Stimulated activated CD8-positive, alpha-beta memory T cell treated with anti-CD3 and anti-CD28 coated beads, Interleukin-7, amount 100 ng/mL, for 24 hours (primary cell): ENCODE measurements around the gene PSMD13.
"Not testable (repeated sequence)": the region's sequence is repeated elsewhere in the genome, so short reads cannot be mapped to it uniquely, and the experiment has no call there.

Experiments used
- DNase-seq: peaks from one replicate; pipeline ENCODE4 v3.0.0-alpha.2; 2020; ENCODE audit warnings: low read depth

The PSMD13 gene

DNA sequence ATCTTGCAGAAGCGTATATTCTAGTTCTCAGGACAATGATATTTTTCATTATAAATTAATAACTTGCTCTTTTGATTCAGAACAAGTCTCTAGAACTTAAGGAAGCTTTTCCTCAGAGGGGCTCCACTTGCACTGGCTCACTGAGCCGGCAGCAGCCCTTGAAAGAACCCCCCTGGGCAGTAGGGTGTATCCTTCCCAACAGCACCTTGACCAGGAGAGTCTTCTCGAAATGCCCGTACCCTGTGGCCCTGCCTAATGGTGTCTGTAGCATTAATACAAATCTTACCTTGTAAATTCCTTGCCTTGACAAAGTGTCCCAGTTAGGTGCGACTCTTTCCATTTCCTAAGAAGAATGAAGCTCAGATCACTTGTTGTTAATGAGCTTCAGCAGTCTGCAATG is 13.5 kb downstream of the PSMD13 start:
- no peak for DNase-seq

DNA sequence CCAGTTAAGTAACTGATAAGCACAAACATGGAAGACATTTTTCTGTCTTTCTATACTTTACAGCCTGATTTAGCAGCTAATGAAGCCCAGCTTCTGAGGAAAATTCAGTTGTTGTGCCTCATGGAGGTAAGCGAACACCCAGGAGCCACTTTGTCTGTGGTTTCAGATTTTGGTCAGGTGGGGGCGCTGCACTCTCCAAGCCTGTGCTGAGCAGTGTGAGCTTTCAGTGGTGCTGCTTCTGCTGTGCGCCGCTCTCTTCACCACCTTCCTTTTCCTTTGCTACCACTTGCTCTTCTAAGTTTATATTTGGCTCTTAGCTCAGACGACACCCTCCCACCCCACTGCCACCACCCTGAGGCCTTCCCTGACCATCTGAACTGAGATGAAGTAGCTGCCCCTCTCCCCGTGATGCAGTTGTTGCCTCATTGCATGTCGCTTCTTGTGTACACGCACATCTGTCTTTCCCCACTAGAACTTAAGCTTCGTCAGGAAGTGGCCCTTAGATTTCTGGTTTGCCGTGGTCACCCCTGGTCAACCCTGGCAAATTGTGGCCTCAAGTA is 14.0 kb downstream of the PSMD13 start:
- DNase-seq = peak; percentile 59

DNA sequence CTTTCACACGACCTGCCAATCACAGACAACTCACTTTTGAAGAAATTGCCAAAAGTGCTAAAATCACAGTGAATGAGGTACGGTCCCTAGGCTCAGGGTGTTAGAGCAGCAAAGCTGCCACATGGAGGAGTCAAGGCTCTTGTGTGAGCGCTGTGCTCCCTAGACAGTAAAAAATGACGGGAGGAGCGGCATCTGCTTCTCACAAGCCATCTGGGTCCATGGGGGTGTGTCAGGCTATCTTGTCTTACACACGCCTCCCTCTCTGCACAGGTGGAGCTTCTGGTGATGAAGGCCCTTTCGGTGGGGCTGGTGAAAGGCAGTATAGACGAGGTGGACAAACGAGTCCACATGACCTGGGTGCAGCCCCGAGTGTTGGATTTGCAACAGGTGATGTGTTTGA is 14.8 kb downstream of the PSMD13 start:
- no peak for DNase-seq

DNA sequence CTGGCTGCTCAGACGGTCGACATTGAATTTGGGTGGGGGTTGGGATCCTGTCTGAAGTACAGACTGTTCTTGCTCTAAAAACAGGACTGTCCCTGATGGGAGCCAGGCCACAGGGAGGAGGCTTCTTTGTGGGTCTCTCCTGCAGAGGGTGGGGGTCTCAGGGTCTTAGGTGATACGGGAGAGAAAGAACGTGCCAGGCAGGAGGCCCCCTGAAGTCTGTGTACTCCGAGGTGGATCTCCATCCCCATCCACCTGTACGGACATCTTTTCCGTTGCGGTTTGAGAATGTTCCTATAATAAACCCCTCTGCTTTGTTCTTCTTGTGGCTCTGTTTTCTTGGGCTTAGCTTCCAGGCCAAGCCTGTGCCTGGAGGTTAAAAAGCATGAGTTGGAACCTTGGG is 15.9 kb downstream of the PSMD13 start:
- DNase-seq = no peak

DNA sequence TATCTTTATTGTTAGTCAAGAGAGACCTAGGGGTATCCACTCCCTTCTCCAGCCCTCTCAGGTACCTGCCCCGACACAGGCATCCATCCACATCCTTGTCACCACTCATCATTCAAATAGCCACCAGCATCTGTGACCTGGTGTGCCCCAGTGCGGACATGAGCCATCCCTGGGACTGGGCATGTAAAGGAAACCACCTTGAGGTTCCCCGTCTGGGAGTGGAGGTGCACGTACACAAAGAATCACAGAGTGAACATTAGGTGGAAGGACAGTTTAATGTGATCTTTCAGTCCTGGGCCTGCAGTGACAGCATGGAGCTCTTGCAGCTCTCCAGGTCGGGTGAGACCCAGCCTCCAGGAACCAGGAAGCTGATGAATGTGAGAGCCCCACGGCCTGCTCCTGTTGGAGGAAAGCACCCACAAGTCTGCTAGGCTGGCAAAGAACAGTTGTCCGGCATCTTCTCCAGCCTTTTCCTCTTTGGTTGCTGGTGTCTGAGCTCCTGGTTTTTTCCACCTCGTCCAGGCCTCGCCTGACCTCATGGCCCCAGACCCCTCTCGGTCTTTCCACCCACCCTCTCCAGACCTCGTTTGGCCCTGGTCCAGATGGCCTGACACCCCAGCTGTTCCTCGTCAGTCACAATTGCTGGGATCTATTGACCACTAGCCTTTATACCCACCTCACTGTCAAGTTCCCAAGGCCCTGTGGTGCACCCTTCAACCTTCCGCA is 16.5 kb downstream of the PSMD13 start:
- DNase-seq = no peak

DNA sequence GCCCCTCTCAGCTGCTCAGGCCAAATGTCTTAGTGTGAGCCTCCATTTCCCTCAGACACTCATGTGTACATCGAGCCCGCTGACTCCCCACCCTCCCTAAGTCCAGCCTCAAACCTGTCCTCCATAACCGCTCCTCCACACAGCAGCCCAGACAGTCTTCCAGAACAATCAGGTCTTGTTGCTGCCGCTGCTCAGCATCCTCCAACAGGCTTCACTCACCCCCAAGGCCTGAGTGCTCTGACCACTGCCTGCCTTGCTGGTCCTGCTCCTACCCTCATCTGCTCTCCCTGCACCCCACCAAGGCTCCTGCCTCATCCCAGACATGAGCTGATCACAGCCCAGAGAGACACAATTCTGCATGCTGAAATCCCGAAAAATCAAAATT is 17.1 kb downstream of the PSMD13 start:
- DNase-seq = no peak

DNA sequence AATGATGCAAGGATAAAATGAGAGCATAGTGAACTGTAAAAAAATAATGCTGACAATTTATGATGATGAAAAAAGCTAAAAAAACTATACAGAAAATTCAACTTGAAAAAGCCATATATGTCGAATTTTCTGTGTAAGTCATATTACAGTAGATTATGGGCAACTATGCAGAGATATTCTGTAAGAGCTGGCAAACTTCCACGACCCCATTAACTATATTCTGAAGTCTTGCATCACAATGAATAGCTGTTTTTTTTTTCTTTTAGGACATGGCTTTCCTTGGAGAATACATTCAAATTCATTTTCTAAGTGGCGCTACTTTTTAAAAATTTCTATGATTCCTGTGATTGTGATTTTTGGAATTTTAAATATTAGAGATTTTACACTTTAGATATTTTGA is 18.4 kb downstream of the PSMD13 start:
- no peak for DNase-seq

DNA sequence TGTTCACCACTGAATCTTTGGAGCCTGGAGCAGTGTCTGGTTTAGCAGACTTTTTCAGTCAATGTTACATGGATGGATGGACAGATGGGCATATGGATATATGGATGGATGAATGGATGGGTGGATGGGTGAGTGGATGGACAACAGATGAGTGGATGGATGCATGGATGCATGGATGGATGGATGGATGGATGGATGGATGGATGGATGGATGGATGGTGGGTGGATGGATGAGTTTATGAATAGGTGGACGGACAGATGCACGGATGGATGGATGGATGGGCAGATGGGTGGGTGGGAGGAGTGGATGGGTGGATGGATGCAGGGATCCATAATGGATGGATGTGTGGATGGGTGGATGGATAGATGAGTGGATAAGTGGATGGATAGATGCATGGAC is 19.0 kb downstream of the PSMD13 start:
- no peak for DNase-seq

DNA sequence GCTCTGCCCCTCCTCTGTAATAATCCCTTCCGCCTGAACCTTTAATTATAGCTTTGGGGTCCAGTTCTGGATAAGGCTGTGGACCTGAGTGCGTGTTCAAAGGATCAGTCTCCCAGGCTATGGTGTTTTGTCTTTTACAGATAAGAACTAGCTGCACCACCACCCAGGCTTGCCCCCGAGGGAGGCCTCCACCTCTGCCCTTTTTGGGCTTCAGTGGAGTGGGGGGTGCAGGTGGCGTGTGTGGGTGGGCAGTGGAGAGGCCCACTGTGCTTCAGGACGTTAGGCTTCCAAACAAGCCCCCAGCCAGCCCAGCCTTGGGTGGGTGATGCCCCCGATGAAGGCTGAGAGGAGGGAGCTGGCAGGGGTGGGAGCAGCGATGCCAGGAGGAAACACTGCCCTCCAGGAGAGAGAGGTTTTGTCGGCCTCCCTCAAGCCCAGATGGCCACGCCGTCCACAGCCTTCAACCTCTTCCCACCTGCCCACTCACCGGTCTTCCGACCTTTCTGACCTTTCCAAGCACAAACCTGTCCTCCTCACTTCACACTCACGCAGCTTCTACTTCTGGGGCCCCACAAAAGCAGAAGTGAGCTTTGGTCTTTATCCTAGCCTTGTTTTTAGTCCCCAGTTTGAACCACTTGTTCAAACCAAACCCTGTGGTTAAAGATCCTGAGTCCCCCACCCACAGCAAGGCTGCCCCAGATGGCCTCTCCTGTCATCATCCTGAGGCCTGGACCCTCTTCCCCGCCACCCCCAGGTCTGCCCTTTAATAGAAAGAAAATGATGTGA is 20.4 kb downstream of the PSMD13 start:
- no peak for DNase-seq

DNA sequence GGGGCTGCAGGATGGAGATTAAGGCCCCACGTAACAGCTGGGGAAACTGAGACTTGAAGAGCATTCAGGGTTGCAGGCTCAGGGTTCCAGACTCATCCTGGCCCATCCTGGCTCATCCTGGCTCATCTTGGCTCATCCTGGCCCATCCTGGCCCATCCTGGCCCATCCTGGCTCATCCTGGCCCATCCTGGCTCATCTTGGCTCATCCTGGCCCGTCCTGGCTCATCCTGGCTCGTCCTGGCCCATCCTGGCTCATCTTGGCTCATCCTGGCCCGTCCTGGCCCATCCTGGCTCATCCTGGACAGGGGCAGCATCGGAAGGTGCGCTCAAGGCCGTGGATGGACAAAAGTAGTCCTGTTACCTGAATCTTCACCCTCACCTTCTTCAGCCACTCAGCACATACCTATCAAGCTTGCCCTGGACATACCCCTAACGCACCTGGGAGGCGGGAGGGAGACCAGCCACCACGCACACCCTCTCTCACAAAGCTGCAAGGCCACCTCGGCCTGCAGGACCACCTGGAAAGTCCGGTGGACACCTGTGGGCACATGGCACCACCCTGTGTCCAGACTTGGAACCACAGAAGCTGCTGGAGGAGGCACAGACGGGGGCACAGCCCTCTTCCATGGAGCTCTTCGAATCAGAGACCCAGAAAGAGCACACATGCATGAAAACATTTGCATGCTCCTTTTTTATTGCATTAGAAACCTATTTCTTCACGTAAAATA is 21.2 kb downstream of the PSMD13 start:
- no peak for DNase-seq

DNA sequence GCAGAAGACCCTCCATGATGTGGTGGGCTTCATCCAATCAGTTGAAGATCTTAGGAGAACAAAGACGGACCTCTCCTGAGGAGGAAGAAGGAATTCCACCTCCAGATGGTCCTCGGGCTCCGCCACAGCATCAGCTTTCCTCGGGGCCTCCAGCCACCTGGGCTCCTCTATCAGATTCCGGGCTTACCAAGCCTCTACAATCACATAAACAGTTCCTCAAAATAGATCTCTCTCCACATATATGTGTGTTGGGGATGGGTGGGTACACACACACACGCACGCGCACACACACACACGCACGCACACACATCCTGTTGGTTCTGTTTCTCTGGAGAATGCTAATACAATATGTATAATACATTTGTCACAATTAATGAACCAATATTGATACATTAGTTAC is 22.6 kb downstream of the PSMD13 start:
- no peak for DNase-seq

DNA sequence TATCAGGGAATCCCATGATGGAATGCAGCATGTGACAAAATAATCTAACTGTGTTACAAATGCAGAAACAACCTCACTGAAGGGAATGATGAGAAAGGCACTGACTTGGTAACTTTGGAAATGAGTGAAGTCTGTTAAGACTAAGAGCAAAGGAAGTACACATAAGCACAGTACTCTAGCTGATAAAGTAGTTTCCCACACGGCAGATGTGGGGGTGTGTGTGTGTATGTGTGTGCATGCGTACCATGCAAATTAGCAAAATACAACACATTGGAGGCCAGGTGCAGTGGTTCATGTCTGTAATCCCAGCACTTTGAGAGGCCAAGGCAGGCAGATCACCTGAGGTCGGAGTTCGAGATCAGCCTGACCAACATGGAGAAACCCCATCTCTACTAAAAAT is 24.8 kb downstream of the PSMD13 start:
- no peak for DNase-seq

DNA sequence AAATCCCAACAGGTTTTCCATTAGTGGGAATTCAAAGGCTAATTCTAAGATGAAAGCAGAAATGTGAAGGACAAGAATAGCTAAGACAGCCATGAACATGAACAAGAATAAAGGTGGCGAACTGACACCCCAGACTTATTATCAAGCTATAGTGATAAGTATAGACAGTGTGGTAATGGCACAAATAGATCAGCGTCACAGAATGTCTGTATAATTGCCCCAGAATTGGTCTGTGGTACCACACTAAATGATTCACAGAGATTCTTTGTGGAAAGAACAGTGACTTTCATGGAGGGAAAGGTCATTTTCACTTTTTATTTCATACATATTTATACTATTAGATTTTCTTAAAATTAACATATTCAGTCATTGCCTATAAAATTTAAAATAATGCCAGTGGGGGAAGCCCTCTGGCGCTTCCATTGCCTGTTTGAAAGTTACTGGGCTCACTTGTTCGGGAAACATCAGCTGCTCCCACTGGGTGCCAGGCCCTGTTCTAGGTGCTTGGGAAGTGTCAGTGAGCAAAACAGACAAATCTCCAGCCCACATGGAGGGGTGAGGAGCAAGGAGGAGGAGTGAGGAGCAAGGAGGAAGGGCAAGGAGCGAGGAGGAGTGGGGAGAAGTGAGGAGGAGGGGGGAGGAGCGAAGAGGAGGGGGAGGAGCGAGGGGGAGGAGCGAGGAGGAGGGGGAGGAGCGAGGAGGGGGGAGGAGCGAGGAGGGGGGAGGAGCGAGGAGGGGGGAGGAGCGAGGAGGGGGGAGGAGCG is 30.1 kb downstream of the PSMD13 start:
- DNase-seq = no peak

DNA sequence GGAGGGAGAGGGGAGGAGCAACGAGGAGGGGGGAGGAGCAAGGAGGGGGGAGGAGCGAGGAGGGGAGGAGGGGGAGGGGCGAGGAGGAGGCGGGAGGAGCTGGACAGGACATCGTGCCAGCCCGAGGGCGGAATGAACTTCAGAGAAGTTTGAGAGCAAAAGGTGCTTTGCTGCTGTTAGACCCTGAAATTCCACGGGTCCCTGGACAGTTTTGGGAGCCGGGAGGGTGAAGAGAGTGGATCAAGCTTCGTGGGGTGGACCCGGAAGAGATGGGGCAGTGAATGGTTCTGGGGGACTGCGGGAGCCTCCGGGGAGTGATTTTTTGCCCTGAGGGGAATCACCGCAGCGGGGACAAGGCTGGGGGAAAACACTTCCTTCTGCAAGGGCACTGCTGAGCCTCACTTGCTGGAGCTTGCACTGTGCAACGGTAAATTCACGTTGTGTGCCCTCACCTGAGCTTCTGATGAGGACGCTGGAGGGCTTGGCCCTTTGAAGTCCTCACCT is 30.8 kb downstream of the PSMD13 start:
- DNase-seq = no peak

DNA sequence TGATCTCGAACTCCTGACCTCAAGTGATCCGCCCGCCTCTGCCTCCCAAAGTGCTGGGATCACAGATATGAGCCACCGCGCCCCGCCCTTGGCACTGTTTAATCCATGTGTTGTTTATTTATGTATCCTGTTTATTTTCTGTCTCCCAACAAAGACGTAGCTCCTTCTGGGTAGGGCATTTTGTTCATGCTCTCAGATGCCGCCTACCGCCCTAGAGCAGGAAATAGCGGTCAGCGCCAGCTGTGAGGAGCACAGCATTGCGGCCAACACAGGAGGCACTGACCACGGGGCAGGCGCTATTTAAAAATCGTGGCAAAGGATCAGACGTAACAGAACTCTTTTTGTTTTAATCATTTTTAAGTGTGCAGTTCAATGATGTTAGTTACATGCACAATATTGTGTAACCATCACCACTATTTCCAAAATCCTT is 32.0 kb downstream of the PSMD13 start:
- not testable (repeated sequence) for DNase-seq

DNA sequence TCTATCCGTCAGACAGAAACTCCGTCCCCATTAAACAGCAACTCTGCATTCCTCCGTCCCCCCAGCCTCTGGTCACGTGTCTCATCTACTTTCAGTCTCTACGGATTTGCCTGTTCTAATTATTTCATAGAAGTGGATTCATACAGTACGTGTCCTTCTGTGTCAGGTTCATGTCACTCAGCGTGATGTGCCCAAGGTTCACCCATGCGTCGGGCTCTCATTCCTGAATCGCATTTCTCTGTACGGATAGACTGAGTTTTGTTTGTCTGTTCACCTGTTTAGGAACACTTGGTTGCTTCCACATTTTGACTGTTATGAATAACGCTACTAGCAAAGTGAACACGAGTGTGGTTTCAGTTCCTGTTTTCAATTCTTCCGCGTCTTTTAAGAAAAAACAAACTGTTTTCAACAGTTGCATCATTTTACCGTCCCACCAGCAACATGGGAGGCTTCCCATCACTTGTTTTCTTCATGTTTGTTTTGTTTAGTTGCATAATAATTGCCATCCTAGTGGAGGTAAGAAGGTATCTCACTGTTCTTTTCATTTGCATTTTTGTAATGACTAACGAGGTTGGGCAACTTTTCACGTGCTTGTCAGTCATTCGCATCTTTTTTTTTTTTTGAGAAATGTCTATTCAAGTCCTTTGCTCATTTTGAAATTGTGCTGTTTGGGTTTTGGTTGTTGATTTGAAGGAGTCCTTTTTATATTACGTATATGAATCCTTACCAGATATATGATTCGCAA is 32.5 kb downstream of the PSMD13 start:
- no peak for DNase-seq

DNA sequence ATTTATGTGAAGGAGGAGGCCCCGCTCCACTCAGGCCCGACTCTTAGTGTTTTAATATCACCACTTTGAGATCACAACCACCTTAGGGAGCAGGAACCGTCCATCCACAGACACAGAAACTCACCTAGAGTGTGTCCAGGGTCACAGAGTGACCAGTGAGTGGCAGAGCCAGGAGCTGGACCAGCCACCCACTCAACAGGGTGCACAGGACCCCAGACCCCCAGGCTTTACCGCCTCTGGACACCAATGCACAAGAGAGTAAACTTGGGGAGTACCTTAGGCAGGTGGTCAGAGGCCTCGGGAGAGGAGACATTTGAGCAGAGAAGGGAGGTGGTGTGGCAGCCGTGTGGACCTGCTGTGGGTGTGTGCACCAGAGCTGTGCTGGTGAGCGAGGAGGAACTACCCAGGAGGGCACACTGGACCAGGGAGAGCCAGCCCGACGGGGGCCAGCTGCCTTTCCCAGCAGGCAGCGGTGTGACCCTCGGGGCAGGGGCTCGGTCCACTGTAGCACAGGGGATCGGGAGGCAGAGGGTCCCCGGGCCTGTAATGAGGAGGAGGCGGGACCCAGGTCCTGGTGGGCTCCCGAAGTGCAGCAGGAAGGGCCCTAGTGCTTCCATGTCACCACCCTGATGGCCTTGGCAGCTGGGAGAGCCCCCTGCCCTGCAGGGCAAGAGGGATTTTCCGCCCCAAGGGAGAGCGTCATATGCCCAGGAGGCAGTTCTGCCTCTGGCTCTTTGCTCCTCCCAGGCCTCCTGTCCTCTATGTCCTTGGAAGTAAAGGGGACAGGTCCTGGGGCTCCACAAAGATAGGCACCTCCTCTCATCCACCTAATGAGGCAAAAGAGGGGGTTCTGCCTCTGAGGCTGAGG is 33.9 kb downstream of the PSMD13 start:
- no peak for DNase-seq

DNA sequence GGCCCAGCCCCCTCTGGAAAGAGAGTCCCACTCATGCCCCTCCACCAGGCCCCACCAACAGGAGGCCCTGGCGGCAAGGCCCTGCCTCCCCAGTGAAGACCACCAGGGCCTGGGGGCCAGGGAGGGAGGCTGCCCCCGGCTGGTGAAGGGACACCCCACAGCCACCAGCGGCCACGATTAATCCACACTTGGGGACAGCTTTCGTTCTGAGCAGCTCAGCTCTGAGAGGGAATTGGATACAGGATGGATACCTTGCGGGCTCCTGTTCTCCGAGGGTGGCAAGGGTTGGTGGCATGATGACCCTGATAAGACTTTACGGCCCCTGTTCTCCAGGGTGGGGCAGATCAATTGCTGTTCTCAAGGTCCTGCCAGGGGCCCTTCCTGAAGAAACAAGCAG is 34.5 kb downstream of the PSMD13 start:
- DNase-seq = no peak

DNA sequence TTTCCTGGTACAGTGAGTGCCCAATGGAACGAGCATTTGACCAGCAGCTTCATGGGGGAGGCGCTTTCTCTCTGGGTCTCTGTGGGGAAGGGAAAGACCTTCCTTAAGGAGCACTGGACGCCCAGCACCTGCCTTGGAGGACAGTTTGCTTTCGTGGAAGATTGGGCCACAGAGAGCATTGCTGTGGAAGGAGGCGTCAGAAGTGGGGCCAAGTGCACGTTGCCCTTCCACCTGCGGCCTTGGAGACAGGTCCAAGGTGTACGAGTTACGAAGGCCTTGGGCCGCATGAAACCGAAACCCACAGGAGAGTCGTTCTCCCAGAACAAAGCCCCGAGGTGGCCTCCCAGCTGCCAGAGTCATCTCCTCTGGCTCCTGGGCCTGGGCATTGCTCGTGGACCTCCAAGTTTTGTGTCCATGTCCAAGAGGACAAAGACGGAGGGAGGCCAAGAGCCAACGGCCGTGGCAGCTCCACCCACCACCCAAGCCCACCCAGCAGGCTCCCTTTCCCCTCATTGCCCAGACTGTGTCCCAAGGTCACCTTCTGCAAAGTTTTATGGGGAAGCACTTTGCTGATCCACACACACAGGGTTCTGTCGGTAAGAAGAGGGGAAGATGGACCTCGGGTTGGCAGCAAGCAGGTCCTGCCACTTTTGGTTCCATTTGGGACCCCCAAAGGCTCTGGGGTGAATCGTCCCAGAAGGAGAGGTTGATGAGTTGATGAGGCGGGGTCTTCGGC is 35.6 kb downstream of the PSMD13 start:
- no peak for DNase-seq

DNA sequence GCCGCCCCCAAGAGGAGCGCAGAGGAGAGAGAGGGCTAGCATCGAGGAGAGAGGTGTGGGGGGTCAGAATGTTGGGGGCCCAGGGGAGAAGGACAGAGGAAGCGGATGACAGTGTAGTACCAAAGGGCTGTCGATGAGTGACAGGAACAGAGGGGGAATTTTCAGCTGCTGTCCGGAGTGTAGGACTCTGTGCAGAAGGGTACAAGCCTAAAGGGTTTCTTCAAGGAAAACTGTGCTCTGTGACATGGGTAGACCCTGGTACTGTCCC is 36.1 kb downstream of the PSMD13 start:
- no peak for DNase-seq
